Neutrophil (primary cell): ENCODE results near the gene C10orf143.

ENCODE experiments used
- H3K27ac ChIP-seq: fragments of 200-600 bp; sonication (generic); 2 replicates; pipeline ENCODE4 v1.5.1; 2016; ENCODE audit warnings: mild to moderate bottlenecking, moderate library complexity
- H3K27me3 ChIP-seq: fragments of 200-600 bp; sonication (generic); 2 replicates; pipeline ENCODE4 v1.6.0; 2016; ENCODE audit warnings: mild to moderate bottlenecking
- H3K36me3 ChIP-seq: fragments of 200-600 bp; sonication (generic); 2 replicates; pipeline ENCODE4 v1.5.1; 2017
- H3K4me1 ChIP-seq, 2 experiments: fragments of 200-600 bp in 1 of 2; sonication (generic) in 1 of 2; 1 replicate in 1 of 2; 2 replicates in 1 of 2; pipeline versions ENCODE4 v1.5.1 to v1.6.1; 2013 to 2016; ENCODE audit warnings: low read depth in 1 of 2, low read length in 1 of 2, mild to moderate bottlenecking in 1 of 2, moderate library complexity in 1 of 2; ENCODE audit not compliant: control insufficient read depth in 1 of 2, insufficient read depth in 1 of 2
- H3K4me3 ChIP-seq, 2 experiments: fragments of 200-600 bp in 1 of 2; sonication (generic) in 1 of 2; 1 replicate in 1 of 2; 2 replicates in 1 of 2; pipeline ENCODE4 v1.5.1; 2013 to 2016; ENCODE audit warnings: low read depth in 1 of 2, low read length in 1 of 2, mild to moderate bottlenecking in 1 of 2, moderate library complexity in 1 of 2
- H3K9me3 ChIP-seq: fragments of 200-600 bp; sonication (generic); 2 replicates; pipeline ENCODE4 v1.5.1; 2016
- TF ChIP-seq, protein P1 (sequence below): fragments of 200-600 bp; sonication (generic); IDR thresholded peaks from 2 replicates; pipeline ENCODE4 v1.5.1; 2016; ENCODE audit warnings: antibody characterized with exemption

Gene C10orf143

DNA sequence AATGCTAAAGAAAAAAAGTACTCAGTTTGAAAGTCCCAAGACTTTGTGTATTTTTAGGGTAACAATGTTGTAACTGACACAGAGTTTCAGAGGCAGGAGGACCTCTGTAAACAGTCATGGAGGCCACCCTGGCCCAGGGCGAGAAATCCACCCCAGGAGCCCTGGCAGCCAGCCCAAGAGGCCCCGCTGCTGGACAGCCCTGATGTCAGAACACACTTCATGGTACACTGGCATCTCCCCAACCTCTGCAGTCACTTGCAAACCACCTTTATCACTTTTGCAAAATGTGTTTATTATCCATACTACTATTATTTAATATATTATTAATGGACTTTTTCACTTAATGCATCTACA is 30.2 kb downstream of the C10orf143 start:
- no peak overlapping the region for H3K27ac ChIP-seq
- H3K27me3 ChIP-seq = no peaks in the 10 kb centered on the region
- H3K36me3 ChIP-seq = no peaks in the 10 kb centered on the region
- no peak overlapping the region for H3K4me3 ChIP-seq
- no peaks in the 10 kb centered on the region for H3K9me3 ChIP-seq
- TF ChIP-seq, protein P1, sequence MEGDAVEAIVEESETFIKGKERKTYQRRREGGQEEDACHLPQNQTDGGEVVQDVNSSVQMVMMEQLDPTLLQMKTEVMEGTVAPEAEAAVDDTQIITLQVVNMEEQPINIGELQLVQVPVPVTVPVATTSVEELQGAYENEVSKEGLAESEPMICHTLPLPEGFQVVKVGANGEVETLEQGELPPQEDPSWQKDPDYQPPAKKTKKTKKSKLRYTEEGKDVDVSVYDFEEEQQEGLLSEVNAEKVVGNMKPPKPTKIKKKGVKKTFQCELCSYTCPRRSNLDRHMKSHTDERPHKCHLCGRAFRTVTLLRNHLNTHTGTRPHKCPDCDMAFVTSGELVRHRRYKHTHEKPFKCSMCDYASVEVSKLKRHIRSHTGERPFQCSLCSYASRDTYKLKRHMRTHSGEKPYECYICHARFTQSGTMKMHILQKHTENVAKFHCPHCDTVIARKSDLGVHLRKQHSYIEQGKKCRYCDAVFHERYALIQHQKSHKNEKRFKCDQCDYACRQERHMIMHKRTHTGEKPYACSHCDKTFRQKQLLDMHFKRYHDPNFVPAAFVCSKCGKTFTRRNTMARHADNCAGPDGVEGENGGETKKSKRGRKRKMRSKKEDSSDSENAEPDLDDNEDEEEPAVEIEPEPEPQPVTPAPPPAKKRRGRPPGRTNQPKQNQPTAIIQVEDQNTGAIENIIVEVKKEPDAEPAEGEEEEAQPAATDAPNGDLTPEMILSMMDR = no peak
- no peaks in the 10 kb centered on the region for H3K4me1 ChIP-seq

DNA sequence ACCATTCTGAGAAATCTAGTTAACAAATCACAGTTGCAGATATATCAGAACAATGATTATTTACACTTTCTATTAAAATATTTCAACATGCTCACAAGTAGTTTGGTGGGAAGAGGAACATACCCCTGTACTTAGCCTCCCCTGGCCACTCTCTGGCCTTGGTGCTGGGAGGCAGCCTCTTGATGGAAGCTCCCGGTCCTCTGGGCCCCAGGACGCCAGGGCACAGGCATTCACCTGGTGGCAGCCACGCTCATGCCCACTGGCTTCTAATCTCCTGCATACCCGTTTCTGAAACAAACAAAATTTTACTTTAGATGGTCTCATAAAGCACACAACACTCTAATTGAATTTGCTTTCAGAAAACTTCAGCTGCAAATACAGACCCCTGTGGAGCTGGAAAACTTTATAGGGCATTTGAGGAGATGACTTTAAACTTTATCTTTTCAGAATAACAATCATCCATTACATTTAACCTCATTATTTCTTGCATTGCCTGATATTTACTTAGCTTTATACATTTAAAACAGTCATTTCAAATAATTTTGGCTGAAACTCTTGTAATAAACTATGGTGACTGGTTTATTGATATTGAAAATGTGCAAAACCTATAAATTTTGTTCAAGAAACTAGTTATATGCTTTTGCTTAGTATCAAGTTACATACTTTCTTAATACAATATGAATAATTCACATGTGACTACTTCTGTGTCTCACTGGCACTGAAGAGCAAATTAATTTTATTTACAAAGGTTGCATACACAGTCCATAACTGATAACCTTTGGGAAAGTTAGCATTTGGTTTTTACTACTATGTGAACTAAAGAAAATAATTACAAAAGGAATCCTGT is 30.8 kb downstream of the C10orf143 start:
- Histone ChIP-seq H3K27ac (no peak overlapping the region), H3K36me3 (no peaks in the 10 kb centered on the region), H3K9me3 (no peaks in the 10 kb centered on the region), H3K4me3 (no peak overlapping the region), H3K27me3 (no peaks in the 10 kb centered on the region), H3K4me1 (no peaks in the 10 kb centered on the region)
- TF ChIP-seq, protein P1 = no peak

DNA sequence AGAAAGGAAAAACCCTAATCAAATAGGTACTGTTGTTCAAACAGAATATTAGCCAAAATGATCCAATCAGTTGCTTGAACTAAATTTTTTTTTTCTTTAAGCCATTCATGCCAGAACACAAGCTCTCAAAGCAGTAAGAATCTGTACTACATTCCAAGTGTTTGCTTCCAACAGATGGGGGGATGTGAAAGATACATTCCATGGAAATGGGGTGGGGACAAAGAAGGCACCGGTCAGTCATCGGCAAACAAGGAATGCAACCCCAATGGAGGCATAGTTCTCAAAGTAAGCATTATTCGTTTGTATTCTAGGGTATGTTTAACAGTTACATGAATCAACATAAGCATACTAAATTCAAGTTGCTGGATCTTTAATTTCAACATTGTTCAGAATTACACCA is 32.5 kb downstream of the C10orf143 start:
- Histone ChIP-seq H3K9me3 (no peaks in the 10 kb centered on the region), H3K4me1 (no peaks in the 10 kb centered on the region), H3K27ac (no peak overlapping the region), H3K27me3 (no peaks in the 10 kb centered on the region), H3K4me3 (no peak overlapping the region), H3K36me3 (no peaks in the 10 kb centered on the region)
- TF ChIP-seq, protein P1 = no peak

DNA sequence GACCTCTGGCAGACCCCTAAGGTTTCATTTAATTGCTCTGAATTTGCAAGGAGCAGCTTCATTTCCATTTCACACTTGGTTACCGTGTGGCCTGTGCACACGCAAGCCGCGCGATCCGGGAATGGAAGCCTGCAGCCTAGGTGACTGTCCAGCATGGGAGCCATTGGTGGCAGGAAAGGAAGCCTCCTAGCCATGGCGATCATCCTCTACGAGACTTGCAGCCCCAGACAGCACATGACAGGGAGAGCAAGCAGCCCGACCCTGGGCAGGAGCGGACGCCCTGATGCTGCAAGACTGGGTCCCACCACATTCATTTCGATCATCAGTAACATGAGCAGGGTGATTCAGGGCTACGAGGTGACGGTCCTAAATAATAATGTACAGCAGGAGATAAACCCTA is 33.9 kb downstream of the C10orf143 start:
- TF ChIP-seq, protein P1 = no peak
- no peak overlapping the region for H3K27ac ChIP-seq
- H3K4me3 ChIP-seq = no peak overlapping the region
- H3K9me3 ChIP-seq = no peaks in the 10 kb centered on the region
- no peaks in the 10 kb centered on the region for H3K36me3 ChIP-seq
- H3K4me1 ChIP-seq = no peaks in the 10 kb centered on the region
- no peaks in the 10 kb centered on the region for H3K27me3 ChIP-seq

DNA sequence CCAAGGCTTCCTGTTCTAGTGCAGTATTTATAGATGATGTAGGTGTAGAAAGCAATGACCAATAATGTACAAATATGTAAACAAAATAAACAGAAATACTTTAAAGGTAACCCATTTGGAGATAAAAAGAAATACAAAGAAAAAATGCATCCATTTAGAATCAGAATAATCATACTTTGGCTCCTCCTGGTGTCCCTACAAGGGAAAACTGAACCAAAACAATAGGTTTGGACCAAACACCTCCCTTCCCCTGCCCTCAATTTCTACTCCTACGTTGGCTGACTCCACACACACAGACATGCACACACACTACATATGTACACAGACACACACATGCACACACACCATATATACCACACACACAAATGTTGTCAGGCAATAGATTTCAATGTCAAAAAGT is 36.0 kb downstream of the C10orf143 start:
- H3K27ac ChIP-seq = no peak overlapping the region

More for the DNA sequence above, 36.0 kb downstream of the C10orf143 start:
- no peak overlapping the region for H3K4me3 ChIP-seq
- no peaks in the 10 kb centered on the region for H3K36me3 ChIP-seq
- no peaks in the 10 kb centered on the region for H3K4me1 ChIP-seq
- H3K9me3 ChIP-seq = no peaks in the 10 kb centered on the region
- TF ChIP-seq, protein P1 = no peak
- no peaks in the 10 kb centered on the region for H3K27me3 ChIP-seq
